Fibroblast of skin of scalp (primary cell): ENCODE results near the gene CENPF.
"Not testable (repeated sequence)": the region's sequence is repeated elsewhere in the genome, so short reads cannot be mapped to it uniquely, and the experiment has no call there.

Source experiments
- DNase-seq: peaks from one replicate; pipeline ENCODE4 v3.0.0-alpha.2; 2013

The CENPF gene

GRCh38 chr1:214583113-214583512 is 19.9 kb upstream of the CENPF start:
- no peak for DNase-seq

GRCh38 chr1:214583824-214584554 is 19.0 kb upstream of the CENPF start:
- DNase-seq, result no peak

GRCh38 chr1:214584805-214585766 is 17.9 kb upstream of the CENPF start:
- peak; percentile 71 for DNase-seq

GRCh38 chr1:214586621-214587020 is 16.4 kb upstream of the CENPF start:
- no peak for DNase-seq

- DNase-seq, result no peak
Measured at GRCh38 chr1:214587165-214587564, 15.8 kb upstream of the CENPF start.

GRCh38 chr1:214588963-214589597 is 13.9 kb upstream of the CENPF start:
- DNase-seq, result no peak

GRCh38 chr1:214590696-214591095 is 12.3 kb upstream of the CENPF start:
- DNase-seq, result no peak

- not testable (repeated sequence) for DNase-seq
Measured at GRCh38 chr1:214591918-214592317, 11.1 kb upstream of the CENPF start.

GRCh38 chr1:214593158-214593557 is 9.8 kb upstream of the CENPF start:
- DNase-seq, result no peak

GRCh38 chr1:214603819-214604252 is 841 bp downstream of the CENPF start:
- DNase-seq, result no peak

- peak; percentile 36 for DNase-seq
Measured at GRCh38 chr1:214604523-214604922, 1.5 kb downstream of the CENPF start.

- DNase-seq, result not testable (repeated sequence)
Measured at GRCh38 chr1:214605484-214605883, 2.5 kb downstream of the CENPF start.

GRCh38 chr1:214605933-214606925 is 3.2 kb downstream of the CENPF start:
- not testable (repeated sequence) for DNase-seq

- DNase-seq, result not testable (repeated sequence)
Measured at GRCh38 chr1:214607492-214608215, 4.7 kb downstream of the CENPF start.

GRCh38 chr1:214608216-214608783 is 5.3 kb downstream of the CENPF start:
- not testable (repeated sequence) for DNase-seq

- not testable (repeated sequence) for DNase-seq
Measured at GRCh38 chr1:214608817-214609216, 5.8 kb downstream of the CENPF start.

- no peak for DNase-seq
Measured at GRCh38 chr1:214609692-214610091, 6.7 kb downstream of the CENPF start.

GRCh38 chr1:214610136-214610535 is 7.1 kb downstream of the CENPF start:
- DNase-seq, result not testable (repeated sequence)

- no peak for DNase-seq
Measured at GRCh38 chr1:214615109-214615508, 12.1 kb downstream of the CENPF start.

GRCh38 chr1:214615871-214616270 is 12.9 kb downstream of the CENPF start:
- peak; percentile 58 for DNase-seq

- DNase-seq, result no peak
Measured at GRCh38 chr1:214617246-214617645, 14.3 kb downstream of the CENPF start.
